ENCODE results near the gene ACP6.

DNA sequence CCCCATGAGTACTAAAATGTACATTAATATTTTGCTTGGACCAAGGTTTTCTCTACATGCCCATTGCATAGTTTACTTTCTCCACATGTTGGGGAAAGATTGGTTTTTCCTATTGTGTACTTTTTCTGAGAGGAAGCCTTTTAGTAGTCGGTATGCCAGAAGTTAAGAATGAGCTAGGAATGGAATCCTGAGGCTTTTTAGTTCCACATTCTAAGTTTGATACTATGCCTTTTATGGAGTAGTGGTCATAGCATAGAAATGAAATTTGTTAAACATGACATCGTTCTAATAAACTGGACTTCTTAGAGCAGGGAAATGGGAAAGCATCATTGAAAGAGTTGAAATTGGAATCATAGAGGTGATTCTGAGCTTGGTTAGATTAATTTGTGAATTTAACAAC lies 64.7 kb downstream of the ACP6 start:
- TF ChIP-seq CSDC2 (CRISPR knock-in tag; IDR thresholded peaks at IDR 0.05), result no peak
- no peak for TF ChIP-seq SNAI2 (CRISPR knock-in tag; IDR thresholded peaks at IDR 0.05)
- TF ChIP-seq, protein P1, sequence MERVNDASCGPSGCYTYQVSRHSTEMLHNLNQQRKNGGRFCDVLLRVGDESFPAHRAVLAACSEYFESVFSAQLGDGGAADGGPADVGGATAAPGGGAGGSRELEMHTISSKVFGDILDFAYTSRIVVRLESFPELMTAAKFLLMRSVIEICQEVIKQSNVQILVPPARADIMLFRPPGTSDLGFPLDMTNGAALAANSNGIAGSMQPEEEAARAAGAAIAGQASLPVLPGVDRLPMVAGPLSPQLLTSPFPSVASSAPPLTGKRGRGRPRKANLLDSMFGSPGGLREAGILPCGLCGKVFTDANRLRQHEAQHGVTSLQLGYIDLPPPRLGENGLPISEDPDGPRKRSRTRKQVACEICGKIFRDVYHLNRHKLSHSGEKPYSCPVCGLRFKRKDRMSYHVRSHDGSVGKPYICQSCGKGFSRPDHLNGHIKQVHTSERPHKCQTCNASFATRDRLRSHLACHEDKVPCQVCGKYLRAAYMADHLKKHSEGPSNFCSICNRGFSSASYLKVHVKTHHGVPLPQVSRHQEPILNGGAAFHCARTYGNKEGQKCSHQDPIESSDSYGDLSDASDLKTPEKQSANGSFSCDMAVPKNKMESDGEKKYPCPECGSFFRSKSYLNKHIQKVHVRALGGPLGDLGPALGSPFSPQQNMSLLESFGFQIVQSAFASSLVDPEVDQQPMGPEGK (CRISPR knock-in tag; IDR thresholded peaks at IDR 0.05; ENCODE audit: borderline replicate concordance), result no peak
- TF ChIP-seq ARNTL (CRISPR knock-in tag; IDR thresholded peaks at IDR 0.05; ENCODE audit: borderline replicate concordance, low read depth), result no peak
- TF ChIP-seq ZNF8 (CRISPR knock-in tag; IDR thresholded peaks at IDR 0.05), result no peak
- no peak for TF ChIP-seq RARB (CRISPR knock-in tag; IDR thresholded peaks at IDR 0.05)
- no peak for TF ChIP-seq GLIS3 (CRISPR knock-in tag; IDR thresholded peaks at IDR 0.05)
- no peak for TF ChIP-seq ZFP30 (CRISPR knock-in tag; IDR thresholded peaks at IDR 0.05)
- TF ChIP-seq ZNF565 (CRISPR knock-in tag; conservative IDR thresholded peaks at IDR 0.05; ENCODE audit: low read depth), result no peak
- TF ChIP-seq TOX (CRISPR knock-in tag; IDR thresholded peaks at IDR 0.05; ENCODE audit: borderline replicate concordance), result no peak
- TF ChIP-seq OSR1 (CRISPR knock-in tag; IDR thresholded peaks at IDR 0.05), result no peak

Measured in SK-N-SH treated with all-trans-retinoic acid at 6 μM for 48 hours (cell line).